Measurements from ENCODE around the gene BEX4. TPM values are rescaled to one million over a fixed set of nuclear protein-coding genes. Genes with fewer than 3 reads are reported as not detected.

The BEX4 gene
- total RNA-seq, 2 experiments from 2014 or later = 9.7 to 13.1 TPM

GRCh38 chrX:103236296-103236695 lies 21.4 kb downstream of the BEX4 start:
- H3K4me3 Mint-ChIP-seq = no peak overlapping the region
- ChIA-PET POLR2A (no interaction called here), CTCF (no interaction called here)
- no peaks in the 10 kb centered on the region for H3K27me3 Mint-ChIP-seq
- H3K27ac Mint-ChIP-seq = no peak overlapping the region
- no peak for DNase-seq
- no peaks in the 10 kb centered on the region for H3K36me3 Mint-ChIP-seq (ENCODE audit: low read depth)
- intact Hi-C loops (cut with micrococcal nuclease) = no loop called here
- no peaks in the 10 kb centered on the region for H3K9me3 Mint-ChIP-seq
- no peaks in the 10 kb centered on the region for H3K4me1 Mint-ChIP-seq (ENCODE audit: low read depth)
- TF ChIP-seq CTCF (IDR thresholded peaks at IDR 0.05) = no peak
- no peak for ATAC-seq

- intact Hi-C loops (cut with micrococcal nuclease) = no loop called here
- ATAC-seq (no peak), DNase-seq (no peak)
- H3K27me3 Mint-ChIP-seq = no peaks in the 10 kb centered on the region
- H3K9me3 Mint-ChIP-seq = no peaks in the 10 kb centered on the region
- no peaks in the 10 kb centered on the region for H3K4me1 Mint-ChIP-seq (ENCODE audit: low read depth)
- ChIA-PET CTCF (no interaction called here), POLR2A (no interaction called here)
- TF ChIP-seq CTCF (IDR thresholded peaks at IDR 0.05) = no peak
- no peaks in the 10 kb centered on the region for H3K36me3 Mint-ChIP-seq (ENCODE audit: low read depth)
- H3K4me3 Mint-ChIP-seq = no peak overlapping the region
- no peak overlapping the region for H3K27ac Mint-ChIP-seq
These were observed 25.2 kb downstream of the BEX4 start for GRCh38 chrX:103240155-103240554.

GRCh38 chrX:103248553-103248952 lies 33.6 kb downstream of the BEX4 start:
- Mint-ChIP-seq H3K9me3 (no peaks in the 10 kb centered on the region), H3K4me3 (no peak overlapping the region), H3K4me1 (ENCODE audit: low read depth) (peaks cover 4% of the 10 kb centered on the region), H3K27me3 (no peaks in the 10 kb centered on the region), H3K36me3 (ENCODE audit: low read depth) (peaks cover 4% of the 10 kb centered on the region), H3K27ac (no peak overlapping the region)
- POLR2A ChIA-PET = no interaction called here
- DNase-seq (peak; percentile 11), ATAC-seq (no peak)
- TF ChIP-seq CTCF (IDR thresholded peaks at IDR 0.05) = peak; percentile 20
- CTCF ChIA-PET = interaction anchor here (1.0 to 1.4 kb wide), 5 partner anchors 12 to 314 kb away, joined by 3 to 6 read pairs (median 4); no protein-coding TSS in a partner anchor
- intact Hi-C loops (cut with micrococcal nuclease) = loop anchor here (5.0 kb wide), 1 partner anchor 36 kb away; no protein-coding TSS in a partner anchor

- DNase-seq (no peak), ATAC-seq (no peak)
- no peak overlapping the region for H3K27ac Mint-ChIP-seq
- peaks cover 9% of the 10 kb centered on the region for H3K4me1 Mint-ChIP-seq (ENCODE audit: low read depth)
- no peak overlapping the region for H3K4me3 Mint-ChIP-seq
- peaks cover 9% of the 10 kb centered on the region for H3K36me3 Mint-ChIP-seq (ENCODE audit: low read depth)
- H3K9me3 Mint-ChIP-seq = no peaks in the 10 kb centered on the region
- CTCF ChIA-PET = interaction anchor here (1.4 to 1.5 kb wide), 2 partner anchors 18 to 38 kb away, joined by 3 to 5 read pairs; no protein-coding TSS in a partner anchor
- TF ChIP-seq CTCF (IDR thresholded peaks at IDR 0.05) = no peak
- POLR2A ChIA-PET = no interaction called here
- no peaks in the 10 kb centered on the region for H3K27me3 Mint-ChIP-seq
- intact Hi-C loops (cut with micrococcal nuclease) = loop anchor here (5.0 kb wide), 1 partner anchor 38 kb away; no protein-coding TSS in a partner anchor
These were observed 34.9 kb downstream of the BEX4 start for GRCh38 chrX:103249805-103250204.

- no peak for ATAC-seq
- Mint-ChIP-seq H3K9me3 (no peaks in the 10 kb centered on the region), H3K4me1 (ENCODE audit: low read depth) (peaks cover 13% of the 10 kb centered on the region), H3K36me3 (ENCODE audit: low read depth) (peaks cover 11% of the 10 kb centered on the region), H3K4me3 (no peak overlapping the region), H3K27me3 (no peaks in the 10 kb centered on the region), H3K27ac (no peak overlapping the region)
- DNase-seq = no peak
- intact Hi-C loops (cut with micrococcal nuclease) = no loop called here
- TF ChIP-seq CTCF (IDR thresholded peaks at IDR 0.05) = no peak
- POLR2A ChIA-PET = no interaction called here
- CTCF ChIA-PET = interaction anchor here (1.5 kb wide), 1 partner anchor 20 kb away, joined by 3 read pairs; no protein-coding TSS in a partner anchor
These were observed 36.1 kb downstream of the BEX4 start for GRCh38 chrX:103250977-103251376.
